Testis (tissue), 3 donors: ENCODE measurements around the gene RANBP3. TPM values are rescaled to one million over a fixed set of nuclear protein-coding genes. Genes with fewer than 3 reads are reported as not detected.
A peak's percentile ranks its signal among the peaks of the same experiment; 100 is the strongest.
"Not testable (repeated sequence)": the region's sequence is repeated elsewhere in the genome, so short reads cannot be mapped to it uniquely, and the experiment has no call there.

ENCODE experiments used
- DNase-seq: peaks from one replicate; pipeline ENCODE4 v3.0.0-alpha.2; 2019
- H3K27ac ChIP-seq, 2 donors: fragments of 200-600 bp; sonication (generic); one replicate each; pipeline ENCODE4 v1.5.1; 2019
- H3K27me3 ChIP-seq: fragments of 200-600 bp; sonication (generic); one replicate; pipeline ENCODE4 v1.5.1; 2019
- H3K36me3 ChIP-seq: fragments of 200-600 bp; sonication (generic); one replicate; pipeline ENCODE4 v1.5.1; 2017; ENCODE audit warnings: low read depth; ENCODE audit errors: missing control alignments
- H3K4me1 ChIP-seq: fragments of 200-600 bp; sonication (generic); one replicate; pipeline ENCODE4 v1.5.1; 2019
- H3K4me3 ChIP-seq, 2 donors: fragments of 200-600 bp; sonication (generic); one replicate each; pipeline ENCODE4 v1.5.1; 2017 to 2019
- H3K9me3 ChIP-seq: fragments of 200-600 bp; sonication (generic); one replicate; pipeline ENCODE4 v1.5.1; 2017
- CTCF ChIP-seq, 3 experiments: fragments of 450-650 bp in 2 of 3; fragments of 200-600 bp in 1 of 3; sonication (generic) in 1 of 3; IDR thresholded peaks; one replicate each; pipeline ENCODE4 v1.5.1; 2016 to 2019; ENCODE audit warnings: antibody characterized with exemption in 3 of 3, mild to moderate bottlenecking in 2 of 3, moderate library complexity in 1 of 3
- POLR2A ChIP-seq: fragments of 450-650 bp; IDR thresholded peaks from one replicate; pipeline ENCODE4 v1.6.1; 2017; ENCODE audit warnings: antibody characterized with exemption, mild to moderate bottlenecking, moderate library complexity
- WGBS, 2 donors: methylation state at CpG; one replicate each; pipeline ENCODE4 v1.1.5; 2018; 5-methylcytosine and 5-hydroxymethylcytosine counted together
- intact Hi-C: fragments of 100-400 bp; cut with DNase I; formaldehyde crosslinking; loops from one replicate; pipeline ENCODE4 v1.15.1; 2023; ENCODE audit warnings: low total_unique reads
- polyA plus RNA-seq: library from polyadenylated mRNA; stranded (reverse); fragments of 350-450 nt; fragmentation: Illumina TruSeq; extraction: RNeasy Lipid Tissue Mini Kit (QIAGEN cat#74804); gene quantifications from one replicate; pipeline ENCODE4 v1.2.3, GENCODE V29; 2014; ENCODE audit warnings: low read depth, low replicate concordance; ENCODE audit not compliant: insufficient read depth
- total RNA-seq, 2 donors: library from RNA; depleted of rRNA; stranded (reverse); fragments of >200 nt; gene quantifications; one replicate each; pipeline ENCODE4 v1.2.3, GENCODE V29; 2016

RANBP3 gene
- total and polyA plus RNA-seq, 3 donors from 2014 or later, result 142 to 148 (median 145) TPM

GRCh38 chr19:6007866-6008265 is 29.9 kb upstream of the RANBP3 start:
- Histone ChIP-seq H3K4me3 (no peak overlapping the region), H3K27me3 (no peaks in the 10 kb centered on the region), H3K27ac (no peak overlapping the region), H3K9me3 (no peaks in the 10 kb centered on the region), H3K4me1 (no peaks in the 10 kb centered on the region), H3K36me3 (no peaks in the 10 kb centered on the region)
- intact Hi-C loops, result no loop called here
- peak; percentile 26 for DNase-seq
- TF ChIP-seq CTCF (IDR thresholded peaks at IDR 0.05) (no peak), POLR2A (no peak)
- WGBS, 2 donors, result 44 to 72% methylated on average over 12 to 26 of the region's 26 CpGs

GRCh38 chr19:6006896-6007295 is 29.0 kb upstream of the RANBP3 start:
- 93% methylated on average over 16 to 20 of the region's 20 CpGs for WGBS, 2 donors
- H3K36me3 ChIP-seq, result no peaks in the 10 kb centered on the region
- no peak for DNase-seq
- TF ChIP-seq CTCF (IDR thresholded peaks at IDR 0.05) (no peak), POLR2A (no peak)
- H3K9me3 ChIP-seq, result no peaks in the 10 kb centered on the region
- intact Hi-C loops, result no loop called here
- no peaks in the 10 kb centered on the region for H3K27me3 ChIP-seq
- H3K27ac ChIP-seq, result no peak overlapping the region
- H3K4me1 ChIP-seq, result peaks cover 4% of the 10 kb centered on the region
- H3K4me3 ChIP-seq, result no peak overlapping the region

GRCh38 chr19:6006070-6006446 is 28.1 kb upstream of the RANBP3 start:
- H3K27me3 ChIP-seq, DNase-seq, intact Hi-C loops, H3K27ac ChIP-seq, H3K9me3 ChIP-seq, H3K4me3 ChIP-seq, H3K36me3 ChIP-seq: not testable (repeated sequence)
- H3K4me1 ChIP-seq, result peaks cover 11% of the 10 kb centered on the region
- 87 to 91% methylated on average over 6 to 7 of the region's 7 CpGs for WGBS, 2 donors

- intact Hi-C loops, result no loop called here
- no peaks in the 10 kb centered on the region for H3K36me3 ChIP-seq
- DNase-seq, result no peak
- no peak overlapping the region for H3K4me3 ChIP-seq
- no peak for TF ChIP-seq CTCF (IDR thresholded peaks at IDR 0.05)
- TF ChIP-seq POLR2A, result no peak
- H3K4me1 ChIP-seq, result peaks cover 11% of the 10 kb centered on the region
- H3K27me3 ChIP-seq, result no peaks in the 10 kb centered on the region
- no peaks in the 10 kb centered on the region for H3K9me3 ChIP-seq
- WGBS, 2 donors, result 91 to 92% methylated on average over 16 to 17 of the region's 18 CpGs
- H3K27ac ChIP-seq, result no peak overlapping the region
Measured at GRCh38 chr19:6005321-6006069, 27.6 kb upstream of the RANBP3 start.

- no peaks in the 10 kb centered on the region for H3K27me3 ChIP-seq
Measured at GRCh38 chr19:6003976-6004375, 26.0 kb upstream of the RANBP3 start.

More at GRCh38 chr19:6003976-6004375, 26.0 kb upstream of the RANBP3 start:
- no peaks in the 10 kb centered on the region for H3K36me3 ChIP-seq
- 86% methylated on average over 10 of the region's 10 CpGs for WGBS, 2 donors
- intact Hi-C loops, result no loop called here
- H3K4me1 ChIP-seq, result peaks cover 11% of the 10 kb centered on the region
- no peak for TF ChIP-seq POLR2A
- TF ChIP-seq CTCF (IDR thresholded peaks at IDR 0.05), result no peak
- DNase-seq, result no peak
- H3K4me3 ChIP-seq, result no peak overlapping the region
- no peak overlapping the region for H3K27ac ChIP-seq
- no peaks in the 10 kb centered on the region for H3K9me3 ChIP-seq
